Renal pelvis (tissue), 4 donors: ENCODE measurements around the gene CEP72. TPM values are rescaled to one million over a fixed set of nuclear protein-coding genes. Genes with fewer than 3 reads are reported as not detected.

Source experiments
- DNase-seq: peaks from one replicate; pipeline ENCODE4 v3.0.0-alpha.2; 2013
- polyA plus RNA-seq, 3 donors: library from polyadenylated mRNA; unstranded; fragments of 120-200 nt; gene quantifications; one replicate each; pipeline ENCODE4 v1.2.1, GENCODE V29; 2013; ENCODE audit not compliant: insufficient read length in 3 of 3

The CEP72 gene
- polyA plus RNA-seq, 3 donors: 8.6 to 11.3 (median 10.3) TPM

- DNase-seq: no peak
Observed at GRCh38 chr5:636951-637350, 24.8 kb downstream of the CEP72 start.

GRCh38 chr5:637581-638450 is 25.7 kb downstream of the CEP72 start:
- no peak for DNase-seq

GRCh38 chr5:638501-639252 is 26.5 kb downstream of the CEP72 start:
- no peak for DNase-seq

- no peak for DNase-seq
Observed at GRCh38 chr5:639253-639530, 27.1 kb downstream of the CEP72 start.

GRCh38 chr5:639584-640213 is 27.6 kb downstream of the CEP72 start:
- DNase-seq: no peak

GRCh38 chr5:640461-641330 is 28.6 kb downstream of the CEP72 start:
- no peak for DNase-seq

DNA sequence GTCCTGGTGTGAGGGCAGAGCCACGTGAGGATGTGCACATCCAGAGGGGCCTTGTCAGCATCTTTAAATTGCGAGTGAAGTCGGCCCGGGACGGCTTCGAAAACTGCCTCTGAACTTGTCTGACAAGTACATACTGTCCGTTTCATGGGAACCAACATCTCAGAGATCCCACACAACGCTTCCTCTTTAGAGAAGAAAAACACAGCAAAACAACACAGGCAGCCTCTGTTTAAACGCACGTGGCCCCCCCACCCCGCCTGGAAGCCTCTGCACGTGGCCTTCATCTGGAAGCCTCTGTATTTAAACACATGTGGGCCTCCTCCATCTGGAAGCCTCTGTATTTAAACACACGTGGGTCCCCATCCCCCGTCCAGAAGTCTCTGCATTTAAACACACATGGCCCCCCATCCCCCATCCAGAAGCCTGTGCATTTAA is 29.2 kb downstream of the CEP72 start:
- DNase-seq: no peak

DNA sequence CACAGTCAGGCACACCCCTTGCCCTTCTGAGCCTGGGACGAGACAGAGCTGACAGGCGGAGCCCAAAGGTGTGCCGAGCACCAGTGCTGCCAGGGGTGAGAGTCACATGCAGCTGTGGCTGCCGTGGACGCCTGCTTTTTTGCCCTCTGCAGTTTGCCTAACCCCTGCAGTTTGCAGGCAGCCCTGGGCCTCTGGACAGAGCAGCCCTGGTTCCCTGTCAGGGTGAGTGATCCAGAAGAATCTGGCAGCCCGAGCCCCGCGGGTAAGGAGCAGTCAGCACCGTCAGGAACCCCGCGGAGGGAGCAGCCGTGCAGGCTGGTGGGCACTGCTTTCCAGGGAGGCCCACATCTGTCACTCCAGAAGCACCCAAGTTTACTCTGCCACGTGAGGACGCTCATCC is 30.3 kb downstream of the CEP72 start:
- no peak for DNase-seq

DNA sequence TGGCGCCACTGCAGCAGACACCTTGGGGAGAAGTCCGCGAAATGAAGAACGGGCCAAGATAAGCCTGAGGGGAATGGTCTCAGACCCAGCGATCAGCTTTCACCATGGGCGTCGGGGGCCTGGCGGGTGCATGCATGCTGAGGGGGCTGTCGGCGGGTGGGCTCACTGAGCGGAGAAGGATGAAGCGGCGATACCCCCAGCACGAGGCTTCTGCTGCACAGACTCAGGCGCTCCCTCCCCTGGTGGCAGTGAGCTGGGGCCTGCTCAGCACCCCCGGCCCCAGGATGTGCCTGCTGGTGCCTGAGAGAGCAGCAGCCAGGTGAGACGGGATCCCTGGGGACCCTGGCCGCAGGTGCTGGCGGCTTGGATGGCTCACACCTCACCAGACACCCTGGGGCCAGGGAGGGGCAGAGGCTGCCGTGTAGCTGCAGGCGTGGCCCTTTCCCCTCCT is 31.2 kb downstream of the CEP72 start:
- DNase-seq: no peak

- DNase-seq: peak; percentile 51
Observed at GRCh38 chr5:643811-644271, 31.7 kb downstream of the CEP72 start.

GRCh38 chr5:644509-644908 is 32.4 kb downstream of the CEP72 start:
- no peak for DNase-seq

DNA sequence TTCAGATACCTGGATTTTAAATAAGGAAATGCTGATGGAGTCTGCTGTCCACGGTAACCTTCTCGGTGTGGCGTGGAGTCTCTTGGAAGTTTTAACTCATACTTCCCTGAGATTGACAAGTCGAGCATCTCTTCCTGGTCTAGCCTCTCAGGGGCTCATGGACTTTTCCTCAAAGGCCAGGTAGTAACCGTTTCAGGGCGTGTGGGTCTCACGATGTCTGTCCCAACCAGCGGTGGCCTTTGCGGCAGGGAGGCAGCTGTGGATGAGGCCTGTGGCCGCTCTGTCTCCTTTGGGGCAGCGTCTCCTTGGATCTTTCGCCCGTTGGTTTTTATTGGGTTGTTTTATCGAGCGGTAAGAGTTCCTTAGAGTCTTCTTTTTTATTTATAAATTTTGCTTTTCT is 32.8 kb downstream of the CEP72 start:
- no peak for DNase-seq

- DNase-seq: no peak
Observed at GRCh38 chr5:645421-645820, 33.3 kb downstream of the CEP72 start.

DNA sequence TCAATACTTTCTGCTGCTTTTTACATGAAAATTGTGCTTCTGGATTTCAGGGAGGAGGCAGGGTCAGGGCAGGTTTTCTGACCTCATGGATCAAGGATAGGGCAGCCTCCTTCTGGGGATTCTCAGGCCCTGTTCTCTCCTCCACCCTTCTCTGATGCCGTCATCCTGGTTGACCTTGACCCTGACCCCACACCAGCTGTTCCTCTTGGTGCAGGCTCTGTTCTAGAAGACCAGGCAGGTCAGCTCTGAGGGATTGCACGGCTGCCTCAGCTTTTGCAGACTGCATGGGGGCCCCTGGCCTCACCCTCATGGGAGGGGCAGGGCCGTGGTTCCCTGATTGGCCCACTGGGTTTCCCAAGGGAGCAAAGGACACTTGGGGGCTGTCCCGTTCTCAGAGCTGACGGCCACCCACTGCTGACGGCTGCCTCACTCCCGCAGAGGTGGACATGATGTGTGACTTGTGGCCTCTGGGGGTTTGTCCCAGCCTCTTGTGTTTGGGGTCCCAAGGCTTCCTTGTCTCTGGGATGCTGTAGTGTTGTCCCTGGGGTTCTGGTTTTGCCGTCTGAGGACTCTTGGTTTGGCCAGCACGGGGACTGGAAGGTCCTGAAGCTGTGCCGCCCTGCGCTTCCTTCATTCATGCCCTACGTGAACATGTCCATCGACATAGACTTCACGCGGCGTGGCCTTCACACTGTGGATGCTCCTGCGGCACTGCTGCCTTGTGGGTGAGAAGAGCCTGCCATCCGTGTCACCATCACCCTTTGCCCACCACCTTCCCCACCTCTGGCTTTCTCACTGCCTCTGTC is 34.5 kb downstream of the CEP72 start:
- no peak for DNase-seq

GRCh38 chr5:647311-647710 is 35.2 kb downstream of the CEP72 start:
- no peak for DNase-seq

DNA sequence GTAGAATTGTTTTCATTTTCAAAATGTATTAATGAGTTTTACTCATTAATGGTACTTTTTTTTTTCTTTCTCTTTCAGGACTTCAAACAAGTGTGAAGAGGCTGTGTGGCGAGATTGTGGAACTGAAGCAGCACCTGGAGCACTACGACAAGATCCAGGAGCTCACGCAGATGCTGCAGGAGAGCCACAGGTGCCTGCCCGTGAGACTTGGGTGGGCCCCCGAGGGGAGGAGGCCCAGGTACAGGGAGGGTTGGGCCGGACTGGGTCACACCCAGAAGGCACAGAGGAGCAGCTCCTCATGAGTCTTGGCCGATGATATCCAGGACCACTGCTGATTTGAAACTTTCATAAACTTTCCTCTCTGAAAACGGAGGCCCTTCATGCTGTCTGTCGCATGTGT is 35.6 kb downstream of the CEP72 start:
- no peak for DNase-seq

- DNase-seq: no peak
Observed at GRCh38 chr5:651296-652022, 39.3 kb downstream of the CEP72 start.

- no peak for DNase-seq
Observed at GRCh38 chr5:652023-652515, 39.9 kb downstream of the CEP72 start.

- no peak for DNase-seq
Observed at GRCh38 chr5:652773-653350, 40.7 kb downstream of the CEP72 start.
